Measurements from ENCODE around the gene TDRD9.

The TDRD9 gene

DNA sequence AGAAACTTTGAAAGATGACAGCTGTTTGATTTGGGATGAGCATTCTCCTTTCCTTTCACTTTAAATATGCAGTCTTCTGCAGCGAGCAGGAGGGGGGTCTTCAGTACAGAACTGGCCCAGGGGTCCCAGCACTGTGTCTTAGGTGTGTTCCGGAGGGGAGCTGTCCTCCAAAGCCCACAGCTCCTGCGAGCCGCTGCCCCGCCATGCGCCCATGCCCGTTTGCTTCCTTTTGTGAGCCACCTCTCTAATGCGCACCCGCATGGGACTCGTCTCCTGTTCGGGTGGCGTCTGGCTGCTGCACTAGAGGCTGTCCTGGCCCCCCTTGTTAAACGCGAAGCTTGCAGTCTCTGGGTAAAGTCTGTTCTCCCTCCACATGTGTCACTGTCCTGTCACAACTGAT lies 108.8 kb downstream of the TDRD9 start:
- DNase-seq: no peak

DNA sequence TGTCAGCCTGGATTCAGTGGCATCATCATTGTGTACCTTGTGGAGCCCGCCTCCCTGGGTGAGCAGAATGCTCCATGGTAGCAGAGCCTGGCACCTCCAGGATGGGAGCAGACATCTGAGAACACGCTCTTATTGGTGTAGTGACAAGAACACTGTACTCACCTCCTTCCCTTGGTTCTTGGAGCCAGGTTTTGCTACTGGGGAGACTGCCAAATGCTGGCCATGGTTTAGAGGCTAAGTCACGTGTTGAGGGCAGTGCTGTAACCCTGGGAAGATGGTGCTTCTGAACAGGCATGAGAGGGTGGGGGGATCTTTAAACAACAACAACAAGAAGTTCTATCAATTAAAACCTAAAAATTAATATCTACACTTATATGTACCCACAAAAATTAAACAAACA lies 109.6 kb downstream of the TDRD9 start:
- DNase-seq: no peak

DNA sequence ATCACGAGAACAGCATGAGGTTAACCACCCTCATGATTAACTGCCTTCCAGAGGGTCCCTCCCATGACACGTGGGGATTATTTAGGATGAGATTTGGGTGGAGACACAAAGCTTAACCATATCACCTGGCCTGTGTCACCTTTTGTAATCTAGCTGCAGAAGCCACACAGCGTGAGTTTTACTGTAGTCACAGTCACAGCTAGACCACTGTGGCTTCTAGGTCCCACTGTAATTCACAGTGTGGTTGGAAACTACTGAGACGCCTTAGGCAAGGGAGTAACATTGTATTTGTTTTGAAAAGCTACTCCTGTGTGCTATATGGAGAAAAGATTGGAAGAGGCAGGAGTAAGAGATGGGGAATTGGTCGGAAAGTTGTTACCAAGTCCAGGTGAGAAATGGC lies 111.0 kb downstream of the TDRD9 start:
- no peak for DNase-seq

DNA sequence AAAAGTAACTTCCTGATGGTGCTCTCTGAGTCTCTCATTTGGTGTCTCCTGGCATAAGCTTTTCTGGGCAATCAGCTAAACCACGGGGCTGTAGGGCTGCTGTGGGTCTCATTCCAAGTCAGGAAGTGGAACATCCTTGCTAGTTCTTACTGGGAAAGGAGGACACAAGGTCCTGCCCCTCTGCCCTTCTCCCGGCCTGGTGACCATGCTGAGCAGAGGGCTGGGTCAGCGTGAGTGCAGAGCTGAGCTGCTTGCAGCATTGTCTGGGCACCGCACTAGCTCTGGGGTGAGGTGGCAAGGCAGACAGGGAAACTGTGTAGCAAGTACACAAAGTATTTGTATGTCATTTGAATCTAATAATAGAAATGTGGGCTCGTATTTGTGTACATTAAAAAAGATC lies 112.3 kb downstream of the TDRD9 start:
- no peak for DNase-seq

DNA sequence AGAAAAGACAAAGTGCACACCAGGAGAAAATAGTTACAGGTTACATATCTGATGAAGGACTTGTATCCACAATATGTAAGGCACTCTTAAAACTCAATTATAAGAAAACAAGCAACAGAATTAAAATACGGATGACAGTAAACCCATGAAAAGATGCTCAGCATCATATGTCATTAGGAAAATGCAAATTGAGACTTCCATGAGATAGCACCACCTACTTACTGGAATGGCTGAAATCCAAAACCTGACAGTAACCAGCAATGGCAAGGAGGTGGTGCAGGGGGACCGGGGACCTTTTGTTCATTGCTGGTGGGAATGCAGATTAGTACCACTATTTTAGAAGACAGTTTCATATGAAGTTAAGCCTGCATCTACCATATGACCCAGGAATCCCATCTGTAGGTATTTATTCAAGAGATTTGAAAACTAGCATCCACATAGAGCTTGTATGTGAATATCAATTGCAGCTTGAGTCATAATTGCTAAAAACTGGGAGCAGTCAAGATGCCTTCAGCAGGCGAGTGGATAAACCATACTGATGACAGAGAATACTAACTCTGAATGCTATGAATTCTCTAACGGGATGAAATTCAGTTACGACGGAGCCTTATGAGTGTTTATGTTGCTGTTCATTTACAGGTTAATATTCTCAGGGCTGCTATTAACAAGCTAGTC lies 113.3 kb downstream of the TDRD9 start:
- DNase-seq: no peak

DNA sequence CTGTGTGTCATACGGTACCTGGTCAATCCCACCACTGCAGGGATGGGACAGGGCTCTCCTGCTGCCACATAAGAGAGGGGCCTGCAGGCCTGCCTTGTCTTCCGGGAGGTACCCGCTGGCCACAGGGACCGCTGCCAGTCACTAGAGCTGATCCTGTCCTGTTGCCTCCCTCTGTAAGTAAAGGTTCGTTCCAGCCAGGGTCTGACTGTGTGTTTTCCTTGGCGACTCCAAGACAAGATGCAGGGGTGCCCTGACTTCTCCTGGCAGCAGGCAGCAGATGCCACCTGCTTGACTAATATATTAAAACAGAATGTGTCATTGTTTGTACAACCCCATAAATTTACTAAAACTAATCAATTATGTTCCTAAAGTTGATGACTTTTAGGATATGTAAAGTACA lies 115.8 kb downstream of the TDRD9 start:
- DNase-seq: no peak

DNA sequence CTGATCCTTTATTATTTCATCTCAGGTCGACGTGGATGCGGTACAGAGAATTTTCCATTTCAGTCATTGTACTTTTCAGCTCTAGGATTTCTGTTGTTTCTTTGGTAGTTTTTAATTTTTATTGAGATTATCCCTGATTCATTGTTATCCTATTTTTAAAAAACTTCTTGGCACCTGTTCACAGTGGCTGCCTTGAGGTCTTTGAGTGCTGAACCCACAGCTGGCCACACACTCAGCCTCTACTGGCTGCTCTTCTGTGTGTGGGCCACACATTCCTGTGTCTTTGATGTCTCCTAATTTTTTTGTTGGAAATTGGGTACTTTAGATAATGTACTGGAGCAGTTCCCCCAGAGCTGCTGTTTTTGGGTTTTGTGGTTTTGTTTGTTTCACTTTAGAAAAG lies 119.5 kb downstream of the TDRD9 start:
- DNase-seq: no peak

DNA sequence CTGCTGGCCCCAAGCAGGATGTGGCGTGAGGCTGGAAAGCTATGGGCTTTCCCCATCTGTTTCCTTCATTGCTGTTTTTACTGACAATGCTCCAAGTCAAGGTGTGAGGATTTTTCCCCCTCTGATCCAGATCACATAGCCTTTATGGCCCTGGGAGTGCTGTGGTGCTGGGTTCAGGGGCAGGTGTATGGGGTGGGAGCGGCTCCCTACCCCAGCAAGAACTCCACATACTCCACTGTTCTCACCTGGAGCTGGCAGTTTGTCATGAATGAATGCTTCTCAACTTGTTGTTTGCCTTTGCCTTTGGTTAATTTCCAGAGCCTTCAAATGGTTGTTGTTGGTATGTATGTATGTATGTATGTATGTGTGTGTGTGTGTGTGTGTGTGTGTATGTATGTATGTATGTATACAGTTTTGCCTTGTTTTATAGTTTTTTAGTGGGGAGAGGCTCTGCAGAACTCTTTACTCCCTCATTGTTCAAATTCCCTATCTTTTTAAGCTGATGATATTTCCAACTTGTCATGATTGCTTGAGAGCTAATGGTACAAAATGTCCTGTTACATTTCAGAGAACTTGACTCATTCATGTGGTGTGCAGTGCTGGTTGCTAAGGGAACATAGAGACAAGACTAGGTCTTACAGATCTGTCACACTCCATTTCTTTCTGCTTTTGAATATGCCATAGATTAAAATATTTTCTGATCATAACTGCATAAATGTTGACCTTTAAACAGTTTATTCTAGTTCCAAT lies 120.7 kb downstream of the TDRD9 start:
- DNase-seq: no peak

DNA sequence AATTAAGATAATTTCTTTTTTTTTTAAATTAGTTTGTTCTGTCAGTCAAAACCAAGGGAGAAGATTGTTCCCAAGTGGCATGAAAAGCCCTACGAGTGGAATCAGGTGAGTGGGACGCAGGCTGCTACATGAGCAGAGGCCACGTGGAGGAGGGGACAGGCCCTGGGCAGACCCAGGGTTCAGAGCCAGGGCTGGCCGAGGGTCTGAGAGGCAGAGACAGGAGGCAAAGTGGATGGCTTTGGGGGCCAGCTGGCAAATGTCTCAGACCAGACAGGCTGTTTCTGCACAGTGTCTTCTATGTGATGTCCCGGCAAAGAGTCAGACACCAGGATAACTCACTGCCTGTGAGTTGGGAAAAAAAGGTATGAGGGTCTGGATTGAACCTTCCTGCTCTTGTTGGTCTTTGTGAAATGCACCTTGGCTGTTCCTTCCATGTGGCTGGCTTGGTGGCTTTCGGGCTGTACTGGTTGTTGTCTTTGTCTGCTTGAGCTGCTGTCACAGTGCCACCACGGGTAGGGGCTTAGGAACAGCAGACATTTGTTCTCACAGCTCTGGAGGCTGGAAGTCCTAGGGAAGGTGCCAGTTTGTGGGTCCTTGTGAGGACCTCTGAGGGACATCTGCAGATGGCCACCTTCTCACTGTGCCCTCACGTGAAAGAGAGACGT lies 121.5 kb downstream of the TDRD9 start:
- no peak for DNase-seq

DNA sequence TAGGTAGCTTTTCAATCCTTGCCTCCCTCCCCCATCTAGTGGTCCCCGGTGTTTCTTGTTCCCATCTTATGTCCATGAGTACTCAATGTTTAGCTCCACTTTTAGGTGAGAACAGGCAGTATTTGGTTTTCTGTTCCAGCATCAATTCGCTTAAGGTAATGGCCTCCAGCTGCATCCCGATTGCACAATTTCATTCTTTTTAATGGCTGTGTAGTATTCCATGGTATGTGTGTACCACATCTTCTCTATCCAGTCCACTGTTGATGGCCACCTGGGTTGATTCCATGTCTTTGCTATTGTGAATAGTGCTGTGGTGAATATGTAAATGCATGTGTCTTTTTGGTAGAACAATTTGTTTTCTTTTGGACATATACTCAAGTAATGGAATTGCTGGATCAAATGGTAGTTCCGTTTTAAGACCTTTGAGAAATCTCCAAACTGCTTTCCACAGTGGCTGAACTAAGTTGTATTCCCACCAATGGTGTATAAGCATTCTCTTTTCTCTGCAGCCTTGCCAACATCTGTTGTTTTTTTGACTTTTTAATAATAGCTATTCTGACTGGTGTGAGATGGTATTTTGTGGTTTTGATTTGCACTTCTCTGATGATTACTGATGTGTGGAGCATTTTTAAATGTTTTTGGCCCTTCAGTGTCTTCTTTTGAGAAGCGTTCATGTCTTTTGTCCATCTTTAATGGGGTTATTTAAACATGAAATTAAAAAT lies 123.0 kb downstream of the TDRD9 start:
- DNase-seq: no peak

DNA sequence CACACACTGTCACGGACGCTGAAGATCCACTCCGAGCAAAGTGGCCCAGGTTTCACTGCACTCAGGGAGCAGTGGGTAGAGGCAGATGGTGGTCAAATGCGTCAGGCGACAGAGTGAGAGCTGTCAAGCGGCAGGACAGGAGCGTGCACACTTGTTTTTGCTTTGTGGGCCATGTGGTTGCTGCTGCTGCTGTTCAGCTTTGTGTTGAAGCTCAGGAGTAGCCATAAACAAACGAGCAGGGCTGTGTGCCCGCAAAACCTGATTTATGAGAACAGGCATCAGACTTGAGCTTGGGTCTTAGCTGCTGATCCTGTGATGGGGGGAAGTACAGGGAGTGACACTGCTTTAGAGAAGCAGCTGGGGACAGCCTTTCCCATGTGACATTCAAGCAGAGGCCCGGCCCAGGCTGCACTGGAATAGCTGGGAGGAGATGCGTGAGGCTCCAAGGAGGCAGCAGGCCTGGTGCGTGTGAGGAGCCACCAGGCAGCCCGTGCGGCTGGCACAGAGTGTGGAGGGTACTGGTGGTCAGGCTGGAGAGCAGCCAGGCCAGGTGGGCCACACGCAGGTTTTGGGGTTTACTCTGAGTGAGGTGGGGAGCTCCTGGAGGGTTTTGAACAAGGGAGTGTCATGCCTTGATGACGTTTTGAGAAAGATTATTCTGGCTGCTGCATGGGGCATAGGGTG lies 126.1 kb downstream of the TDRD9 start:
- no peak for DNase-seq

DNA sequence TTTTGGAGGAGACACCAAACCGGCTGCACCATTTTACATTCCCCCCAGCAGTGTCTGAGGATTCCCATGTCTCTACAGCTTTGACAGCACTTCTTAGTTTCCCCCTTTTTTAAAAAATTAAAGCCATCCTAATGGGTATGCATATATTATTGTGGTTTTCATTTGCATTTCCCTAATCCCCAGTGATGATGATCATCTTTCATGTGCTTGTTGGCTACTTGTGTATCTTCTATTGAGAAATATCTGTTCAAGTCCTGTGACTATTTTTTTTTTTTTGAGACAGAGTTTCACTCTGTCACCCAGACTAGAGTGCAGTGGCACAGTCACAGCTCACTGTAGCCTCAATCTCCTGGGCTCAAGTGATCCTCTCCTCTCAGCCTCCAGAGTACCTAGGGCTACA lies 134.0 kb downstream of the TDRD9 start:
- no peak for DNase-seq

DNA sequence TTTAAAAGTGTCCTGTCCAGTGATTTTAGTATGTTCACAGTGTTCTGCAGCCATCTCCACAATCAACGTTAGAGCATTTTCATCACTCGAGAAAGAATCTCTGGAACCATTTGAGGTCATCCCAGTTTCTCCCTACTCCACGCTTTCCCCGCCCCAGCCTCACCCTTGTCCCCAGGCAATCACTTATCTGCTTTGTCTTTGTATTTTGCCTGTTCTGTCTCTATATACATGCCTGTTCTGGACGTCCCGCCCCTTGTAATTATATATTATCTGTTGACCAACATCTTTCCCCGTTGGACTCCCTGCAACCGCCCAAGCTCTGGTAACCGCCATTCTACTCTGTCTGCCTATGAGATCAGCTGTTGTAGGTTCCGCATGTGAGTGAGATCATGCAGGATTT lies 135.7 kb downstream of the TDRD9 start:
- DNase-seq: no peak

DNA sequence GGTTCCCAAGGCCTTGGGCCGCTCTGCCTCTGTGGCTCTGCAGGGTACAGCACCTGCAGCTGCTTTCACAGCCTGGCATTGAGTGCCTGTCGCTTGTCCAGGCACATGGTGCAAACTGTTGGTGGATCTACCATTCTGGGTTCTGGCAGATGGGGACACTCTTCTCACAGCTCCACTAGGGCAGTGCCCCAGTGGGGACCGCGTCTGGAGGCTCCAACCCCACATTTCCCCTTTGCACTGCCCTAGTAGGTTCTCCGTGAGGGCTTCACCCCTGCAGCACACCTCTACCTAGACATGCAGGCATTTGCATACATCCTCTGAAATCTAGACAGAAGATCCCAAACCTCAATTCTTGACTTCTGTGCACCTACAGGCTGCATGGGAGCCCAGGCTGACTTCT lies 138.0 kb downstream of the TDRD9 start:
- no peak for DNase-seq

DNA sequence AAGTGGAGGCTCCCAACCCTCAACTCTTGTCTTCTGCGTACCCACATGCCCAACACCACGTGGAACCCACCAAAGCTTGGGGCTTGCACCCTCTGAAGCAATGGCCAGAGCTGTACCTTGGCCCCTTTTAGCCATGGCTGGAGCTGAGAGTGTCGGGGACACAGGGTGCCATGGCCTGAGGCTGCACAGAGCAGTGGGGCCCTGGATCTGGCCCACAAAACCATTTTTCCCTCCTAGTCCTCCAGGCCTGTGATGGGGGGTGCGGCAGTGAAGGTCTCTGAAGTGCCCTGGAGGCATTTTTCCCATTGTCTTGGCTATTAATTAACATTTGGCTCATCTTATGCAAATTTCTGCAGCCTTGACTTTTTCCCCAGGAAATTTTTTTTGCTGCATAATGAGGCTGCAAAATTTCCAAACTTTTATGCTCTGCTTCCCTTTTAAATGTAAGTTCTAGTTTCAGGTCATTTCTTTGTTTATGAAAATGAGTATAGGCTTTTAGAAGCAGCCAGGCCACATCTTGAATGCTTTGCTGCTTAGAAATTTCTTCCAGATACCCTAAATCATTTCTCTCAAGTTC lies 138.6 kb downstream of the TDRD9 start:
- DNase-seq: no peak

DNA sequence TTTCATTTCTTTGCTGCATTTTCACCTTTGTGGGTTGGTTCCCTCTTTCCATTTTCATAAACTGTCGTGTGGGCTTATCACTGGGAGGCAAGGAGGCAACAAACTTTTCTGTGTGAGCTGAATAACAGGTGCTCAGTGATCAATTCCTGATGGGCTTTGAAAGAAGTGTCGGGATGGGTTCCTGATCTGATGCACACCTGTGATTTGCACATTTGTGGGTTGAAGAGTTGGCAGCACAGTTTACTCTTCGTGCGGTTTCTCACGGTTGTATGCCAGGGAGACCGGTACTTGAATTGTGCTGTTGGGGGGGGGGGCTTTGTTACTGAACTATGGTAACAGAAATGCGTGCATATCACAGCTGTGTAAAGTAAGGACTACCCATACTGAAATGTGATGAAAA lies 141.3 kb downstream of the TDRD9 start:
- DNase-seq: no peak

DNA sequence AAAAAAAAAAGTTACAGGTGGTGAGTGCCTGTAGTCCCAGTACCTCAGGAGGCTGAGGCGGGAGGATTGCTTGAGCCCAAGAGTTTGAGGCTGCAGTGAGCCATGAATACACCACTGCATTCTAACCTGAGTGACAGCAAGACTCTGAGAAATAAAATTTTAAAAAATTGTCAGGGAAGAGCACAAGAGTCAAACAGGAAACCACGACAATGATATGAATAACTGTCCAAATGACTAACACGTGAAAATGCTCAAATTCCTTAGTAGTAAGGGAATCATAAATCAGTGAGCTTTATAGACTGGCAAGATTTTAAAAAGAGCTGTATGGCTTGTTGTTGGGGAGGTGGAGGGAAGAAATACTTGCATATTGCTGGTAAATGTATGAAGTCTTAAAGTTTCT lies 144.3 kb downstream of the TDRD9 start:
- no peak for DNase-seq

DNA sequence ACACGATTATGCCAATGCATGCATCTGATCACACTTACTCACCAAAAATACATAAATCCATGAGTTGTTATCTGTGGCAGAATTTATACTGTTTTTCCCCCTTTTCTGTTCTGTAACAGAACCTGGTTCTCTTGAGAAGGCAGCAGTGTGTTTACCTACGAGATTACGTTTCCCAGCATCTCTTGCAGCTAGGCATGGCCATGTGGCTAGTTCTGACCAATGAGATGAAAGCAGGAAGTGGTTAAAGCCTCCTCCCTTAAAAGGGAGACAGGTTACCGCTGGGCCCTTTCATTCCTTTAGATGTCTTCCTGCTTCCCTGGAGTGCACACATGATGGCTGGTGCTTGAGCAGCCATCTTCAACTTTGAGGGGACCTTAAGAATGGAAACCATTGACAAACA lies 145.5 kb downstream of the TDRD9 start:
- no peak for DNase-seq

DNA sequence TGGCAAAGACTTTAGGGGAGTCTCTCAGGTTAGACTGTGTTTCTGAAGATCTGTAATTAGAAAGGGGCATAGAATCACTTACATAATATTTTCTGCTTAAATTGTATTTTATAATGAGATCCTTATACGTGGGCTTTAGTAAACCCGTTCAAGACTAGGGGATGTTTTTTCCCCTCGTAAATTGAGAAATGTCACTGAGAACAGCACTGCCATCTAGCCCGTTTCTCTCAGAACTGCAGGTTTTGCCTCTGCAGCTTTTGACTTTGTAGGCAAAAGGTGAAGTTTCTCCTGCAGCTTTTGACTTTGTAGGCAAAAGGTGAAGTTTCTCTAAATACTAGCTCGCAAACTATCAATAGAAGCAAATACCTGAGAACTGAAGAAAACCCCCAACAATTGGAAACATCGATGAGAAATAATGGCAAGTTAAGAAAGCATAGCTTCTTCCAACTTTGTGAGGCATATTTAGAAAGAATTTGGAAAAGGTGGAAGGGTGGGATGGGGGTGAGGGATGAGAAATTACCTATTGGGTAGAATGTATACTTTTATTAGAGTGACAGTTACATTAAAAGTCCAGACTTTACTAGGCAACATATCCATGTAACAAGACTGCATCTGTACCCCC lies 147.4 kb downstream of the TDRD9 start:
- no peak for DNase-seq

DNA sequence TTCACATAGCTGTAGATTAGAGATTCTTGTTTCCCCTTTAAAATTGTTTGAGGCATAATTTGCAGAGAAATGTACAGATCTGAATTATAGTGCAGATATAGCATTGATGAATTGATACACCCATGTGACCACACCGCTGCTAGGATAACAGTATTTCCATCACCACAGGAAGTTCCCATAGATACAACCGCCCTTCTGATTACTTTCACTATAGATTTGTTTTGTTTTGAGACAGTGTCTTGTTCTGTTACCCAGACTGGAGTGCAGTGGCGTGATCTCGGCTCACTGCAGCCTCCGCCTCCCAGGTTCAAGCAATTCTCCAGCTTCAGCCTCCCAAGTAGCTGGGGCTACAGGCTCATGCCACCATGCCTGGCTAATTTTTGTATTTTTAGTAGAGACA lies 148.5 kb downstream of the TDRD9 start:
- DNase-seq: no peak

DNA sequence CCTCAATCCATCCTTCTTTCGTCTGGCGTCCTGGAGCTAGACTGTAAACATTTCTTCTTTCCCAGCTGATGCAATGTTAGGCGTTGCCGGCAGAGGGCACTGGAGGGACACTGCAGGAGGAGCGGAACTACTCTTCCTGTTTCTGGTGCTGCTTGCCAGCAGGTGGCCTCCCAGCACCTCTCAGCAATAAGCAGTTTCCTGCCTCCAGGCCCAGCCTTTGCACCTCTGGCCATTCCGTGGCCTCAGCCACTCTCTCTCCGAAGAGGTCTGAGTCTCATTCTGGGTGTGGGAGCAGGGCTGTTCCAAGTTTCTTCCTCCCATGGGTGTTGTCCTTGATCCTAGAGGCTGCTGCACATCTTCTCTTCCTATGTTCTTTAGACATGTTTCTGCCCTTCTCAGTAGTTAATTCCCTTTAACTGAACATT lies 149.8 kb downstream of the TDRD9 start:
- no peak for DNase-seq
